Tibial nerve (tissue), 3 donors: ENCODE measurements around the gene CAMK2D.

Source experiments
- EP300 ChIP-seq, 2 donors: sonication (generic); formaldehyde crosslinking; IDR thresholded peaks; one replicate each; pipeline ENCODE4 v1.6.1; 2017; ENCODE audit warnings: antibody characterized with exemption in 2 of 2, mild to moderate bottlenecking in 1 of 2
- POLR2A ChIP-seq, 2 donors: fragments of 450-650 bp; IDR thresholded peaks; one replicate each; pipeline ENCODE4 v1.6.1; 2017; ENCODE audit warnings: antibody characterized with exemption in 2 of 2, mild to moderate bottlenecking in 2 of 2, moderate library complexity in 2 of 2

GRCh38 chr4:113665036-113665435 lies 96.5 kb downstream of the CAMK2D start:
- TF ChIP-seq POLR2A (IDR thresholded peaks at IDR 0.05) (no peak), EP300 (IDR thresholded peaks at IDR 0.05) (no peak)
